Mesenchymal stem cell (in vitro differentiated cells and primary cell): ENCODE data around the gene MIPOL1.
"Not testable (repeated sequence)": the region's sequence is repeated elsewhere in the genome, so short reads cannot be mapped to it uniquely, and the experiment has no call there.

ENCODE experiments used
- DNase-seq: peaks from one replicate; pipeline ENCODE4 v3.0.0-alpha.2; 2013
- H2AFZ ChIP-seq: one replicate; pipeline ENCODE4 v1.6.1; 2013; ENCODE audit warnings: low read depth, mild to moderate bottlenecking, control low read depth, inconsistent platforms, low read length, moderate library complexity
- H2AK5ac ChIP-seq: 2 replicates; pipeline ENCODE4 v1.6.1; 2013; ENCODE audit warnings: low read length, moderate library complexity, mild to moderate bottlenecking, inconsistent platforms; ENCODE audit not compliant: severe bottlenecking
- H2BK120ac ChIP-seq: one replicate; pipeline ENCODE4 v1.6.1; 2013; ENCODE audit warnings: low read depth, mild to moderate bottlenecking, inconsistent platforms, low read length, moderate library complexity
- H2BK12ac ChIP-seq, 2 experiments: one replicate each; pipeline ENCODE4 v1.6.1; 2013; ENCODE audit warnings: inconsistent platforms in 2 of 2, low read length in 2 of 2, mild to moderate bottlenecking in 2 of 2, moderate library complexity in 2 of 2, control low read depth in 1 of 2
- H2BK15ac ChIP-seq: one replicate; pipeline ENCODE4 v1.6.1; 2013; ENCODE audit warnings: mild to moderate bottlenecking, low read depth, inconsistent platforms; ENCODE audit not compliant: poor library complexity, severe bottlenecking
- H2BK5ac ChIP-seq: 2 replicates; pipeline ENCODE4 v1.6.1; 2013; ENCODE audit warnings: low read depth, mild to moderate bottlenecking, low read length, control low read depth, inconsistent platforms; ENCODE audit not compliant: poor library complexity, severe bottlenecking
- H3K14ac ChIP-seq, 2 experiments: one replicate each; pipeline ENCODE4 v1.6.1; 2013; ENCODE audit warnings: inconsistent platforms in 2 of 2, low read length in 2 of 2, control low read depth in 1 of 2, mild to moderate bottlenecking in 1 of 2, moderate library complexity in 1 of 2
- H3K18ac ChIP-seq, 2 experiments: one replicate each; pipeline ENCODE4 v1.6.1; 2013; ENCODE audit warnings: inconsistent platforms in 2 of 2, low read length in 2 of 2, control low read depth in 1 of 2, low read depth in 1 of 2, mild to moderate bottlenecking in 1 of 2
- H3K23ac ChIP-seq, 2 experiments: one replicate each; pipeline ENCODE4 v1.6.1; 2013; ENCODE audit warnings: inconsistent platforms in 2 of 2, low read length in 2 of 2, mild to moderate bottlenecking in 2 of 2, moderate library complexity in 2 of 2, control low read depth in 1 of 2
- H3K27ac ChIP-seq: 2 replicates; pipeline ENCODE4 v1.5.1; 2013; ENCODE audit warnings: mild to moderate bottlenecking, moderate library complexity, low read length, control low read depth, inconsistent platforms; ENCODE audit not compliant: poor library complexity, severe bottlenecking
- H3K27me3 ChIP-seq, 2 experiments: 2 replicates each; pipeline versions ENCODE4 v1.6.1 to v1.7.0; 2013; ENCODE audit warnings: low read length in 2 of 2, mild to moderate bottlenecking in 2 of 2, moderate library complexity in 2 of 2, control low read depth in 1 of 2, inconsistent platforms in 1 of 2; ENCODE audit not compliant: control insufficient read depth in 1 of 2, insufficient read depth in 1 of 2
- H3K36me3 ChIP-seq, 2 experiments: 2 replicates each; pipeline versions ENCODE4 v1.6.1 to v1.7.0; 2013; ENCODE audit warnings: low read length in 2 of 2, control low read depth in 1 of 2, inconsistent platforms in 1 of 2, low read depth in 1 of 2, mild to moderate bottlenecking in 1 of 2; ENCODE audit not compliant: insufficient read depth in 2 of 2, control insufficient read depth in 1 of 2
- H3K4ac ChIP-seq, 2 experiments: one replicate each; pipeline ENCODE4 v1.6.1; 2013; ENCODE audit warnings: inconsistent platforms in 2 of 2, low read length in 2 of 2, mild to moderate bottlenecking in 2 of 2, moderate library complexity in 2 of 2, control low read depth in 1 of 2, low read depth in 1 of 2
- H3K4me1 ChIP-seq: 2 replicates; pipeline ENCODE4 v1.6.1; 2013; ENCODE audit warnings: low read depth, low read length, control low read depth; ENCODE audit not compliant: control insufficient read depth, insufficient read depth
- H3K4me2 ChIP-seq: 2 replicates; pipeline ENCODE4 v1.6.1; 2013; ENCODE audit warnings: low read length, mild to moderate bottlenecking, inconsistent platforms; ENCODE audit not compliant: poor library complexity, severe bottlenecking
- H3K4me3 ChIP-seq, 2 experiments: 2 replicates each; pipeline versions ENCODE4 v1.5.1 to v1.7.0; 2013; ENCODE audit warnings: low read length in 2 of 2, mild to moderate bottlenecking in 2 of 2, control low read depth in 1 of 2, low read depth in 1 of 2; ENCODE audit not compliant: insufficient read depth in 1 of 2
- H3K79me1 ChIP-seq: replicated peaks from 2 replicates; pipeline ENCODE4 v1.6.1; 2013; ENCODE audit warnings: mild to moderate bottlenecking, control low read depth, low read length, inconsistent platforms; ENCODE audit not compliant: poor library complexity, severe bottlenecking
- H3K9ac ChIP-seq: 2 replicates; pipeline ENCODE4 v1.7.0; 2013; ENCODE audit warnings: mild to moderate bottlenecking, low read length, moderate library complexity
- H3K9me3 ChIP-seq: 2 replicates; pipeline ENCODE4 v1.7.0; 2013; ENCODE audit warnings: mild to moderate bottlenecking, low read length; ENCODE audit not compliant: control insufficient read depth
- H4K8ac ChIP-seq: one replicate; pipeline ENCODE4 v1.6.1; 2013; ENCODE audit warnings: inconsistent platforms, mild to moderate bottlenecking, low read length, moderate library complexity
- H4K91ac ChIP-seq: one replicate; pipeline ENCODE4 v1.6.1; 2013; ENCODE audit warnings: mild to moderate bottlenecking, low read length, inconsistent platforms
- WGBS: methylation state at CpG from one replicate; pipeline ENCODE4 v1.1.7; 2013; ENCODE audit warnings: mixed read lengths; 5-methylcytosine and 5-hydroxymethylcytosine counted together

MIPOL1 gene

DNA sequence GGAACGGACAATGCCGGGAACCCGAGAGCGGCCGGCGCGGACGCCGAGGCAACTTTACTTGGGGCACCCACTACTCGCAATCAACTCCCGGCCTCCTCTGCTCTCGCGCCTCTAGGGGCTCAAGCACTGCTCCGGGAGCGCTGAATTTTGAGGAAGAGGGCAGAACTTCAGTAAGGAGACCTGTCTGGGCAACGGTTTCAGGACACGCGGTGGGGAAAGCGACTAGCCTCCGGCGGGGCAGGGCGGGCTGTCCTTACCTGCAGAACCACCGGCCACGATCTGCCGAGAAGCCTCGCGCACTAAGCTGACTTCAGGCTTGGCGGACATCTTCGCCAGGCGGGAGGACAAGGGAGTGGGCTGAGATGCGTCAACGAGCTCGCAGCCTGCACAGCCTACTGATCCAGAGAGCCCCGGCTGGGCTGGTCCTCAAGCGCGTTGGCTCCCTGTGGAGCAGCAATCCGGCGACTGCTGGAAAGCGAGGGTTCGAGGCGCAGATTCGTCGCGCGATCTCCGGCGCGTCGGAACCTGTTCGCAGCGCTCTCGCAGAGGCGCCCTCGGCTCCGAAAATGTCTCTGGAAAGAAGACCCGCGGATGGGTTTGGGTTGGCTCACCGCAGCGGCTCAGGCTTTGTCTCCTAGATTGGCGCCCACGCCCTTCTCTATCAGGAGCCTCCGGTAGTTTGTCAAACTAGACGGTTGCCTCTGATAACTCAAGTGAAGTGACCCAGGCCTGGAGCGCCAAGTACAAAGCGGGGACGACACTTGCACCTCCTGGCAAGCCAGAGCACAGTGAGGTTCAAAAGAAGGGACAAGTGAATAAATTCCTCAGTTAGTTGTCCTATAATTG is 25.5 kb upstream of the MIPOL1 start, which contains the start of gene SLC25A21:
TSS of gene SLC25A21 (minus strand) at position 583 of the 846 bp plus-strand sequence.
- peak within 1 kb of the TSS; percentile 99 for H4K8ac ChIP-seq
- H3K23ac ChIP-seq: peak within 1 kb of the TSS in 1 of 2 experiments; percentile 57
- peak within 1 kb of the TSS; percentile 88 to 98 for H3K18ac ChIP-seq
- H2BK120ac ChIP-seq: peak within 1 kb of the TSS; percentile 29
- no peaks in the 10 kb centered on the region for H3K9me3 ChIP-seq
- H3K9ac ChIP-seq: peak within 1 kb of the TSS; percentile 90
- H4K91ac ChIP-seq: peak within 1 kb of the TSS; percentile 88
- H2AFZ ChIP-seq: peak within 1 kb of the TSS; percentile 59
- peaks cover 3% of the 10 kb centered on the region for H3K79me1 ChIP-seq
- H3K27ac ChIP-seq: peak within 1 kb of the TSS; percentile 96
- peak within 1 kb of the TSS; percentile 29 to 92 for H3K4ac ChIP-seq
- peak within 1 kb of the TSS in 1 of 2 experiments; percentile 50 for H2BK12ac ChIP-seq
- H3K27me3 ChIP-seq: no peaks in the 10 kb centered on the region
- H3K4me1 ChIP-seq: no peaks in the 10 kb centered on the region
- H3K36me3 ChIP-seq: no peaks in the 10 kb centered on the region
- H3K4me3 ChIP-seq: peak within 1 kb of the TSS; percentile 78 to 95
- H3K4me2 ChIP-seq: peak within 1 kb of the TSS; percentile 75
- under 1% methylated on average over 64 of the region's 66 CpGs for WGBS
- peak; percentile 87 for DNase-seq
- H2BK15ac ChIP-seq: peak within 1 kb of the TSS; percentile 73
- H2AK5ac ChIP-seq: no peak within 1 kb of the TSS
- peak within 1 kb of the TSS in 1 of 2 experiments; percentile 96 for H3K14ac ChIP-seq
- H2BK5ac ChIP-seq: peak within 1 kb of the TSS; percentile 21

DNA sequence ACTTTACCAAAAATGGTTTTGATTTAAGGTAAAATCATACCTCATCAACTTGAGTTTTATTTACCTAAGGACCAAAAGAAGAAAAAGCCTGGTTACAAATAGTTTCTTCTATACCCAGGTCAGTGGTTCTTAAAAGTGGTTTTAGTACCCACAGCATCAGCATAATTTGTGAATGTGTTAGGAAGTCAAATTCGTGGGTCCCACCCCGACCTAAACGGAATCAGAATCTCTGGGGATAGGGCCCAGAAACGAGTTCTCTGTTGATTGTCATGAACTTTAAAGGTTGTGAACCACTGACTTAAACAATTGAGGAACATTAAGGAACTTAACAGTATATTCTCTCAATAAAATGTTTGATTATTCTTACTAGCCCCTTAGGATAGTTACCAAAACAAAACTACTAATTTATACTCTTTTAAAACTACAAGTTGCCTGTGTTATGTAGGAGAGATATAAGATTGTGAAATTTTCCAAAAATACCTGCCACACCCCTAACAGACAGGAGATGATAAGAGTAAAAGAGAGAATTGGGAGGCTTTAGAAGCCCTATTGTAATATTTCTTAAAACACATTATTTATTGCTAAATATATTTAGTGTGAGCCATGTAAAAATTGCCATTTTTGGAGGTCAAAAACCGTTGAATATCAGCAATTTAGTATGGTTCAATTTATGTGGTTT is 24.7 kb upstream of the MIPOL1 start:
- WGBS: 63% methylated on average over 3 of the region's 5 CpGs
- Histone ChIP-seq H2AK5ac (no peak overlapping the region), H2BK120ac (no peak overlapping the region), H3K27ac (no peak overlapping the region), H2BK5ac (no peak overlapping the region), H3K4ac (no peak overlapping the region), H2AFZ (no peak overlapping the region), H4K91ac (no peak overlapping the region), H2BK12ac (no peak overlapping the region), H3K4me2 (peak overlapping the region; percentile 75), H3K79me1 (peaks cover 3% of the 10 kb centered on the region), H2BK15ac (no peak overlapping the region), H3K23ac (no peak overlapping the region), H3K27me3 (no peaks in the 10 kb centered on the region), H3K14ac (no peak overlapping the region), H3K36me3 (no peaks in the 10 kb centered on the region), H4K8ac (no peak overlapping the region), H3K4me1 (no peaks in the 10 kb centered on the region), H3K9ac (peak overlapping the region; percentile 90), H3K4me3 (peak overlapping the region in 1 of 2 experiments; percentile 95), H3K18ac (no peak overlapping the region), H3K9me3 (no peaks in the 10 kb centered on the region)
- DNase-seq: no peak

DNA sequence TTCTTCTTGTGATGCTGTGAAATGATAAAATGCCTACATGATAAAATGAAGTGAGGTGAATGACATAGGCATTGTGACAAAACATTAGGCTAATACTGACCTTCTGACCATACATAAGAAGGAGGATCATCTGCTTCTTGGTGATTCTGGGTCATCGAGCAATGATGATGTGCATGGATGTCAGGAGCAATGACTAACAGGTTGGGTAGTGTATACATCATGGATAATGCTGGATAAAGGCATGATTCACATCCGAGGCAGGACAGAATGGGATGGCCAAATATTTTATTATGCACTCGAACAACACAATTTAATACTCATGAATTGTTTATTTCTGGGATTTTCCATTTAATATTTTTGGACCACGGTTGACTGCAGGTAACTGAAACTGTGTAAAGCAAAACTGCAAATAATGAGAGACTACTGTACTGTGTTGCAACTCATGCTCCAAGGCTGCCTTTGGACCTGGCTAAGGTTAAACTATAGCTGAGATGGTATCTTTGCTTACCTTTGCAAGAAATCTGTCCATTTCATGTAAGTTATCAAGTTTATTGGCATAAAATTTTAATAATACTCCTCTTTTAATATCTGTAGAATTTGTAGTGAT is 17.7 kb upstream of the MIPOL1 start:
- Histone ChIP-seq H2AFZ (no peak overlapping the region), H3K4me3 (no peak overlapping the region), H3K36me3 (no peaks in the 10 kb centered on the region), H3K4me2 (no peak overlapping the region), H3K27me3 (no peaks in the 10 kb centered on the region), H3K9me3 (no peaks in the 10 kb centered on the region), H3K14ac (no peak overlapping the region), H3K4me1 (no peaks in the 10 kb centered on the region), H2BK5ac (no peak overlapping the region), H3K4ac (no peak overlapping the region), H2BK120ac (no peak overlapping the region), H3K9ac (no peak overlapping the region), H2BK15ac (no peak overlapping the region), H2BK12ac (no peak overlapping the region), H4K91ac (no peak overlapping the region), H2AK5ac (no peak overlapping the region), H3K23ac (no peak overlapping the region), H3K79me1 (no peaks in the 10 kb centered on the region), H4K8ac (peak overlapping the region; percentile 64), H3K18ac (no peak overlapping the region), H3K27ac (no peak overlapping the region)
- DNase-seq: peak; percentile 40
- 80% methylated on average over 2 of the region's 4 CpGs for WGBS

DNA sequence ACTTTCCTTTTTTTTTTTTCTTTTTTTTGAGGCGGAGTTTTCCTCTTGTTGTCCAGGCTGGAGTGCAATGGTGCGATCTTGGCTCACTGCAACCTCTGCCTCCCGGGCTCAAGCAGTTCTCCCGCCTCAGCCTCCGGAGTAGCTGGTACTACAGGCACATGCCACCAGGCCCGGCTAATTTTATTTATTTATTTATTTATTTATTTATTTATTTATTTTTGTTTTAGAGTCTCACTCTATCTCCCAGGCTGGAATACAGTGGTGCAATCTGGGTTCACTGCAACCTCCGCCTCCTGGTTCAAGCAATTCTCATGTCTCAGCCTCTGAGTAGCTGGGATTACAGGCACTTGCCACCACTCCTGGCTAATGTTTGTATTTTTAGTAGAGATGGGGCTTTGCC is 16.9 kb upstream of the MIPOL1 start:
- H3K79me1 ChIP-seq, H2BK12ac ChIP-seq, H2BK120ac ChIP-seq, H3K27ac ChIP-seq, H2BK5ac ChIP-seq, H3K36me3 ChIP-seq, H3K4me2 ChIP-seq, H3K4me1 ChIP-seq, H2BK15ac ChIP-seq, H4K91ac ChIP-seq, H3K9me3 ChIP-seq, H4K8ac ChIP-seq, DNase-seq, H2AFZ ChIP-seq, H2AK5ac ChIP-seq, H3K9ac ChIP-seq, H3K4me3 ChIP-seq, H3K4ac ChIP-seq, H3K23ac ChIP-seq, H3K14ac ChIP-seq, H3K27me3 ChIP-seq, H3K18ac ChIP-seq: not testable (repeated sequence)
- over 99% methylated on average over 5 of the region's 7 CpGs for WGBS
